GM21576 (cell line): ENCODE data around the gene WWOX.
"Not testable (repeated sequence)": the region's sequence is repeated elsewhere in the genome, so short reads cannot be mapped to it uniquely, and the experiment has no call there.

Experiments used
- ATAC-seq: cut with Tn5 transposase; IDR thresholded peaks from one replicate; pipeline ENCODE4 v1.9.1; 2021; ENCODE audit warnings: mild to moderate bottlenecking, moderate library complexity; ENCODE audit not compliant: unreplicated experiment

Gene WWOX

DNA sequence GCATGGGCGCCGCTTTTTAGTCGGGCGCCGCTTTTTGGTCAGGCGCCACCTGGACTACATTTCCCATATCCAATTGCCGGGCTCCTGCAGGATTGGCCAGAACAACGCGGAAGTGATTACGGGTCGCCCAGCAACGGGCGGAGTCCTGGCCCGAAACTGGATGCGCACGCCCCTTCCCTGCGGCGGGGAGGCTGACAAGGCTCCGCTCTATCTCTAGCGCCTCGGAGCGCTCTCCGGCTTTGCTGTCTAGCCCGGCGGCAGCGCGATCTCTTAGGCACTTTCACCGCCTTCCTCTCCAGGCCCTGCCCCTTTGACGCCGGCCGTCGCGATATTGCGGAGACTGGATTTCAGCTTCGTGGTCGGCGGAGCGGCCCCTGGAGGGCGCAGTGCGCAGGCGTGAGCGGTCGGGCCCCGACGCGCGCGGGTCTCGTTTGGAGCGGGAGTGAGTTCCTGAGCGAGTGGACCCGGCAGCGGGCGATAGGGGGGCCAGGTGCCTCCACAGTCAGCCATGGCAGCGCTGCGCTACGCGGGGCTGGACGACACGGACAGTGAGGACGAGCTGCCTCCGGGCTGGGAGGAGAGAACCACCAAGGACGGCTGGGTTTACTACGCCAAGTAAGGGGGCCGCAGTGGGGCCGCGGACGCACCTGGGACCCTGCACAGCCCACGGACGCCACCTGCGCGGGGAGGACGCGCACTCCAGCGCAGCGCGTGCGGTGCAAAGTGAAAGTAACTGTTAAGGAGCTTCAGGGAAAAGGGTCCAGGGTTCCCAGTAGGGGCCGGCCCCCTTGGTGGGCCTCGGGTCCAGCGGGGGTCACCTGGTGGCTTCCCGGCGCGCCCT is at the start of gene WWOX:
TSS of gene WWOX (plus strand) at position 384 of the 841 bp plus-strand sequence.
- ATAC-seq: peak; percentile 94

DNA sequence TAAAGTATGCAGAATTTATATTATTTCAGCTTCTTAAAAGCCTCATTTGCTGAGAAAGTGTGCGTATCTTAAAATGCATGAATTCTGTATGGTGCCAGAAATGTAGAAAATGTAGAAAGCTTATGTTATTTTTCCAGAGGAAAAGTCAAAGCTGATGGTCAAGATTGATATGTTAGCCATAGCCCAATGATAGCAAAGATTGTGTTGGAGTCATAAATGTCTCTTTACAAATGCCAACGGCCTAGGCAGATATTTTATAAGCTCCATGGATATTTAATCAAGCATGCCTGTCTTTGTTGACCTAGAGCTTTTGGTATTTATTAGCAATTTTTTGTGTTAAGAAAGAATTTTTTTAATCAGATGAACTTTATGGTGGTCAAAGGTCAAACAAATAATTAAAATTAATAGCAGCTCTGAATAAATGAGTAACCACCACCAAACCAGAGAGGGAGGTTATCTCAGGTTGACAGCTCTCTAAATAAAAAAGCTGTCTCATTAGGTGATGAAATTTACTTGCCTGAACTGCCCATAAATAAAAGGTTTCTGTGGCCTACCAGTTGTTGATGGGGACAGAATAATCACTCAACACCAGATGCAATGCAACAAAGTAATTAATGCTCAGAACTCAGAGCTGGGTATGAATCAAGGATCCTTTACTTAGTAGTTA is 48.6 kb upstream of the WWOX start:
- no peak for ATAC-seq

DNA sequence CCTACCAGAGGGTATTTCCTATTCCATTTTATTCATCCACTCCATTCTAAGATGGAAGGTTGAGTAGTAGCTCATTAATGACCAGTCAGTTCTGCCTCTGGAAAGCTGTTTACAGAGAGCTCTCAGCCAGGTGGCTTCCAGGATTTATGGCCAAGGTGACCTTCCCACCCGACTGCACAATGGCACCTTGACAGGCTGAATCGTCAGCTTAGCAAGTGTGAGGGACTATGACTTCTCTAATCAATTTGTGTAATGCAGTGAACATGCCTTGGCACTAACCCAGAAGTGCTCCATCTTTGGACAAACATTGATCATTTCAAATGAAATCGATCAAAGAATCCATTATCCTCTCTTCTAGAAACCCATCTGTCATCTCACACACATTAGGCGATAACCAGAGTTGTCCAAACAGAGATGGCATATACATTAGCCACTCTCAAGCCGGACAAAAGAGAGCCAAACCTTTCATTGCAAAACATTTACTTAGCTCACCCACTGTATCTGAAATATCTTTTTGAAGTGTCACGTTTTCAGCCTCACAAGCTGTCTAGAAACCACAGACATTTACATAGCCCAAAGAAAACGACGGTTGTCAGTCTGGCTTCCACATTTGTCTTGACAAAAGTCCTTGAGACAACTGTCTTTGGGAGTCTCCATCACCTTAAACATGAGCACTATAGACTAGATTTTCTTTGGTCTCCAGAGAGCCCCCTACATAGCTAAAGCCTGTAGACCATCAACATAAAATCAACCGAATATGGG is 41.5 kb upstream of the WWOX start:
- ATAC-seq: no peak

DNA sequence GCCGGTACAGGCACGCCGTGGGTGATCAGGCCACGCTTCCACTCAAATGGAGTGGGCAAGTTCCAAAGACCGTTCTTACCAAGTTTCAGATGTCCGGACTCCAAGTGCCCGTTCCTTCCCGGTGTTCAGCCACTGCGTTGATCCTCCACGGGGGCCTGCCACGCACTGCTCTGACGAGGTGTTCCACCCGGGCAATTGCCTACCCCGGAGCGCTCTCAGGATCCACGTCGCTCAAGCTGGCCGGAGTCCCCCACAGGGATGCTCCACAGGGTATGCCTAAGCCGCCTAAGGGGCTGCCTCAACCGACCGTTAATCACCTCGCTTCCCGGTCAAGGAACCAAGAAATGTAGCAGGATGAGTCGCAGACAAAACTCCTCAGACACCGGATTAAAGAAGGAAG is 39.6 kb upstream of the WWOX start:
- not testable (repeated sequence) for ATAC-seq

DNA sequence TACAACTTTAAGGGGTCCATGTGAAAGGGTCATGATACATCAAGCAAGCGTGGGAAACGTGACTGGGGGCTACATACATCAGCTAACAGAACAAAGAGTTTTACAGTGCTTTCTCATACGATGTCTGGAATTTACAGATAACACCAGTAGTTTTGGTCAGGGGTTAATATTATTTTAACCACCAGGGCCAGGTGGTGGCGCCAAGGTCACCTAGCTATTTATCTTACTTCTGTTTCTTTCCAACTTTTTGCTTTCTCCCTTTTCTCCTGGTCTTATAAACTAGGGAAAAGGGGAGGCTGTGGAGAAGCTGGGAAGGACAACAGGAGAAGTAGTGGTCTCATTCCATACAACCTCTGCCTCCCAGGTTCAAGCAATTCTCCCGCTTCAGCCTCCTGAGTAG is 39.2 kb upstream of the WWOX start:
- ATAC-seq: no peak

DNA sequence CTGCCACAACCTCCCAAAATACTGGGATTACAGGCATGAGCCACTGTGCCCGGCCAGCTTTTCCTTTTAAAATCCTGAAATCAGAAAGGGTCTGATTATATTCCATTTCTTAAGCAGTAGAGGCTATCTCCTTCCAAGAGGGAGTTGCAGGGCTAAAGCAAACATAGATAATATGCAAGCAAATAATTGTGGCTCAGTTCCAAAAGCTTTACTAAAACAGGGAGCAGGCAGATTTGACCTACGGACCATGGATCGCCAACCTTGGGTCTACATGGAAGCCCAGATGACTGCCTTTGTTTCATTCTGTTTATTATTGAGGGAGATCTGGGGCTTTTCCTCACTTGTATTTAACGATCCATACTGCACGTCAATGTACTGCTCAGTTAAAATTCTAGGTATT is 38.6 kb upstream of the WWOX start:
- no peak for ATAC-seq

DNA sequence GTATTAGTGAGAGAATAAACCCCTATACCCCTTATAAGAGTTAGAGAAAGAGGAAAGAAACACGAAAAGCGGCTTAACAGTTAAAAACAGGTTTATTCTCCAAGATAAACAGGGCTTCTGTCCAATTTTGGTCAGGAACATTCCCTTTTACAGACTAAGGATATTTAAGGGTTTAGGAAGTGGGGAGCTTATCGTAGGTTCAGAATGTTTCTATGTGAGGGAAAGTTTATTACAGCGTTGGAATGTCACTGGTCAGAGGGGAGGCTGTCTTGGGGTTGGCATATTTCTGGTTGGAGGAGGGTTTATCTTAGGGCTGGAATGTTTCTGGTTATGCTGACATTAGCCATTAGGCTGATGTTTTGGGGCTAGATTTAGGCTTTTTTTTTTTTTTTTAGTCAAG is 34.1 kb upstream of the WWOX start:
- no peak for ATAC-seq

DNA sequence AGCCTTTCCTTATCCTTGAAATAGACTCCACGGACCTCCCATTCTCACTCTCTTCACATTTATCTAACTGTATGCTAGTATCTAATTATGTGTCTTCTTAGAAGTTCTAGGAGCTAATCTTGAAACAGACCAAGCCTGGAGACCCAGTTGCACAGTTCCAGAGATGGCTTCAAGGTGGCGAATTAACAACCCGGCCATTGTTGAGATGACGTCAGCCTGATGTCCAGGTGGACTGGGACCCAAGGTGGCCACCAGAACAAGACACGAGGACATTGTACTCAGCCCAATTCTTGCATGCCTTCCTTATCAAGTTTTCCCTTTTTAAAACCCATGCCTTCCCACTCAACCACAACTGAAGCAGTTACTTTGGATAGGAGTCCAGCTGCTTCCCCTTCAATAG is 29.5 kb upstream of the WWOX start:
- no peak for ATAC-seq

DNA sequence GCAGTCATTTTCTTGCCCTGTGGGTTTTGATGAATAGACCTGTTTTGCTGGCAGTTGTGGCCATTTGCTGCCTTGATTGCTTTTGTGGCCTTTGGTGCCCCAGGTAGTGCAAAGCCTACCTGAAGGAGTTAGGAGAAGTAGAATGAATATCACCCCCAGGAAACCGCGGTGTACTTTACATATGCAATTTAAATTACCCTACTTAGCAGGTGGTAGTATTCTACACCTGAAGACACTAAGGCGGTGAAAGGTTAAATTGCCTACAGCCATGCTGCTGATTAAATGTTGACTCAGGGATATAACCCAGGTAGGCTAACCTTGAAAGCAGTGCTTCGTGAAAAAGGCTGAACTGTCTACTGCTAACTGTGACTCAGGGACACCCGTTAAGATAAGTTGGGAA is 27.2 kb upstream of the WWOX start:
- ATAC-seq: no peak

DNA sequence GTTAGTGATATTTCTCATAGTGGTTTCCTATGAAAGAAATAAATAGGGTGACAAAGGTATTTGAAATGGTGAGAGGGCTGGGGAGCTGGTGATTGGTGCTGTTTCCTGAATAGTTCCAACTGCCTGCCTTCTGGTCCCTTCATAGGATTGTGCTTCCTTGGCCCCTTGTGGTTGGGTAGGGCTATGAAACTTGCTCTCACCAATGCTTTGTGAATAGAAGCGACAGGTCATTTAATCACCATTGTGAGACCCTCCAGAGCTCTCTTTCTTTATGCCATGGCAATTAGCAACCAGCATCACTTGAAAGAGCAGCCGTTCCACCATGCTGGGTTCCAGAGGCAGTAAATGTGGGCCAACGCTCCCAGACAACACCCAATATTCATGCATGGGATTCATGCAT is 23.7 kb upstream of the WWOX start:
- no peak for ATAC-seq

DNA sequence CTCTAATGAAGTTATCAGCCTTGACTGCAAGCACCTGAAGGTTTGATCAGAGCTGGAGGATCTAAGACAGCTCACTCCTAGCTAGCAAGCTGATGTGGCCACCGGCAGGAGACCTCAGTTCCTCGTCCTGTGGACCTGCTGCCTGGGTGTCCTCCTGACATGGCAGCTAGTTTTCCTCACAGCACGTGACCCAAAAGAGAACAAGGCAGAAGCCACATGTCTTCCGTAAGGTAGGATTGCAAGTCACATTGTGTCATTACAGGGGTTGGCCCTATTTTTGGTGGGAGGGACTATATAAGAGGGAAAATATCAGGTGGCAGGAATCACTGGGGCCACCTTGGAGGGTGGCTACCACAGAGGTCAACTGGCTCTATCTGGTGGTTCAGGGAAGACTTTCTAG is 18.1 kb upstream of the WWOX start:
- no peak for ATAC-seq

DNA sequence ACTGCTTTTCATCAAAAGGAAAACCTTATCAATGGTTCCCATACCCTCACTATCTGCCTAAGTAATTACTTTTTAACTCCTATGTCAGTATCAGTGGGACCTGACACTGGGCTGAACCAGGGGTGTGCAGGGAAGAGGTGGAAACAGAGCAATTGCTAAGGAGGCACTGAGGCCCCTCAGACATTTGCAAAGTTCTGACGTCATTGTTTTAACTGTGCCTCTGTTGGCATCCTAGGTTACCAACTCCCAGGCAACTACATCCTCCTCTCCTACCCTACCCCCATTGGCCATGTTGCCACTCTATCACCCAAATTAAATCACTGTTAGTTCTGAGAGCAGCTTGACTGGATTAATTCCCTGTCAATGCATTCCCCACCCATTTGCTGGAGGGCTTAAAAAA is 8.0 kb upstream of the WWOX start:
- ATAC-seq: no peak

DNA sequence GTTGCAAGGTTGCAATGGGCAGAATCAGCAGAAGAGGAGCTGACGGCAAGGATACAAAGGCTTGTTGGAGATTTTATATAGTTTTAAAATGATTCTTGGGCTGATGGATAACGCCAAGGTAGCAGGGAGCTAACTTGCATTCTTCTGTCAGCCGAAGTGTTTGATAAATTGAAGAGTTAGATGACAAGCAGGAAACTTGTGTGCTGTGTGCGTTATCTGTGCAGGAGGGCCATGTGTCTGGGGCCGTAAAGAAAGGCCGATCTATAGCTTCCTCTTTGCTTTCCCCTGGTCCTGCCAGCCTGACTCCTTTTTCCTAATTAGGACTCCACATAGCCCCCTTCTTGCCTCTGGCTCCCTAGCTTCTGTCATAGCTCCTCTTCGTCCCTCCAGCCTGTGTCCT is 6.7 kb upstream of the WWOX start:
- no peak for ATAC-seq

DNA sequence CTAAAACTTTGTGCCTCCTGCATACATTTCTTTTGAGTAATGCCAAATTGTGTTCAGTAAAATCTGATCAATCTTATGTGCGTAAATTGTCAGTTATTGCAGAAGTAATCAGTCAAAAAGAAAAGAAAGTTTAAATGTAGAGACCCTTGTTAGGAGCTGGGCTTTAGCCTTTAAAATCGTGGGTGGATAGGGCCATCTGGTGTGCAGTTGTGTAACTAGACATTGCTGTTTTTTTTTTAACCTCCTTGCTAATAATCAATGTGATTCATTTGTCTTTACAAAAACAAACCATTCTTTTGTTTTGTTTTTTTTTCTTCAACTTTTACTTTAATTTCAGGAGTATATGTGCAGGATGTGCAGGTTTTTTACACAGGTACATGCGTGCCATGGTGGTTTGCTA is 5.3 kb upstream of the WWOX start:
- no peak for ATAC-seq

DNA sequence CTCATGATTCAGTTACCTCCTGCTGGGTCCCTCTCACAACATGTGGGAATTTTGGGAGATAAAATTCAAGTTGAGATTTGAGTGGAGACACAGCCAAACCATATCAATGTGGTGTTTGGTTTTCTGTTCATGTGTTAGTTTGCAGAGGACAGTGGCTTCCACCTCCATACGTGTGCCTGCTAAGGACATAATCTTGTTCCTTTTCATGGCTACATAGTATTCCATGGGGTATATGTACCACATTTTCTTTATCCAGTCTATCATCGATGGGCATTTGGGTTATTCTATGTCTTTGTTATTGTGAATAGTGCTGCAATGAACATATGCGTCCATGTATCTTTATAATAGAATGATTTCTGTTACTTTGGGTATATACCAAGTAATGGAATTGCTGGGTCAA is 4.5 kb upstream of the WWOX start:
- ATAC-seq: no peak

DNA sequence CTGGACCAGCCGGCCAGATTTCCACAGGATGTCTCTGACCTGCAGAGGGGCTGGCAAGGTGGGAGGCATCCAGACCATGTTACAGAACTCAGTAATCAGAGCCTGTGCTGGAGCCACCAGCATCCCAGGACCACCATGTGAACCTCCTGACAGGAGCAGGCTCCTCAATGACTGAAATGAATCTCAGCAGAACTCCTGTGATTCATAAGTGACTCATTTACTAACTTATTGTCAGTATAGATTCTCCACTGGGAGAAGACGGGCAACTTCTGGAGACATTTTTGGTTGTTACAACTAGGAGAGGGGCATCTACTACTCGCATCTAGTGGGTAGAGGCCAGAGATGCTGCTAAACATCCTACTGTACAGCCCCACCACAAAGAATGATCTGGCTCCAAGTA is 3.1 kb upstream of the WWOX start:
- ATAC-seq: no peak

DNA sequence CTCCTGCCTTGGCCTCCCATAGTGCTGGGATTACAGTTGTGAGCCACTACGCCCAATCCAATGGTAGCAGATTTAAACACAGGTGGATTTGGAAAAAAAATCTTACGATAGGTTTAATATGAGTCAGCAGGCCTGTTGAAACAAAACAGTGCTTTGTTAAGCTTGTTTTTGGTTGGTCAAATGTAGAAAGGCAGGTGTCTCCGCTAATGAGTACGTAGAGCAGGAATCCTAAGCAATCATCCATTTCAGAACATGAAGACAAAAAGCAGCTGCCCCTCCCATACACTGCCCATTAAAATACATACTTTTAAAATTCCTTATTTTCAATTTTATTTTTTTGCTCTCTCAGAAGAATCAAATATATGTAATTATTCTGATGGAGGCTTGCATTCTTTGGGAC is 1.9 kb upstream of the WWOX start:
- no peak for ATAC-seq

DNA sequence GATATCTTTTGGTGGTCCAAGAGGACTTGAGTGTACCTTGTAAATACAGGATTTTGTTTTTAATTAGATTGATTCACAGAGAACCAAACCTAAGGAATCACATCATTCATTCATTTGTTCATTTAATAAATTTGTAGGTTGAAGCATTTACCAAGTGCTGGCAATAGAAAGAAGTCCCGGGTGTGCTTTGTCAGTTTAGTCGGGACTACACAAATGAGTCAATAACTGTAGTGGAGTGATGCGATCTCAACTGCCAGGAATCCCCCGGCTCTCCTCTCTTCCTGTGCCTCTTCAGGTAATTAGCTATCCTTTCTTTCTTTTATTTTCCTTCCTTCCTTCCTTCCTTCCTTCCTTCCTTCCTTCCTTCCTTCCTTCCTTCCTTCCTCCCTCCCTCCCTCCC is 1.4 kb upstream of the WWOX start:
- ATAC-seq: no peak

DNA sequence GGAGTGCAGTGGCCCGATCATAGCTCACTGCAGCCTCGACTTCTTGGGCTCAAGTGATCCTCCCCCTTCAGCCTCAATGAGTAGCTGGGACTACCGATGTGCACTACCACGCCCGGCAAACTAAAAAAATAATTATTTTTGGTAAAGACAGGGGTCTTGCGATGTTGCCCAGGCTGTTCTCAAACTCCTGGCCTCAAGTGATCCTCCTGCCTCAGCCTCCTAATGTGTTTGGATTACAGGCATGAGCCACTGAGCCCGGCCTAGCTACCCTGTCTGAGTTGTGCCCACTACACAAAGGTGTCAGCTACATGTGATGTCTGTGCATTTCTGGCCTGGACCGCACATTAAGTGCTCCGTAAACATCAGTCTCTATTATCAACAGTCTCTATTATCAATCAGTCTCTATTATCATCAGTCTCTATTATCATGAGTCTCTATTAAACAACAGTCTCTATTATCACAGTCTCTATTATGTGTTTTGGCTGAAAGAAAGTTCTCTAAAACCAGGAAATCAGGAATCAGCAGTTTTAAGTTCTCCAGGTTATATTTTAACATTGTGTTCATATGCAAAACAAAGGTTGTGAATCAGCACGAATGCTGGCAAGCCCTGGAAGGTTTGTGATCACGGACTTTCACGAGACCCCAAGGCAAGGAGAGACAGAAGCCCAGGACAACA is 721 bp upstream of the WWOX start:
- no peak for ATAC-seq

DNA sequence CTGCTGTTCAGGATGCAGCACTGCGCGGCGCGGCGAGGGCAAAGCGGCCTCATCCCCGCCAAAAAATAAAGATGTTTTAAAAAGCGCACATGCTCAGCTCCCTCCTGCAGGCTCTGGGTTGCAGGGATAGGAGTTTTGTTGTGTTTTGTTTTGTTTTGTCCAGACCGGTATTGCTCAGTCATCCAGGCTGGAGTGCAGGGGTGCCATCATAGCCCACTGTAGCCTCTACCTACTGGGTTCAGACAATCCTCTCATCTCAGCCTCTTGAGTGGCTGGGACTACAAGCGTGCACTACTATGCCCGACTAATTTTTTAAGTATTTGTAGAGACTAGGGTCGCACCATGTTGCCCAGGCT is 636 bp downstream of the WWOX start:
- peak; percentile 35 for ATAC-seq

DNA sequence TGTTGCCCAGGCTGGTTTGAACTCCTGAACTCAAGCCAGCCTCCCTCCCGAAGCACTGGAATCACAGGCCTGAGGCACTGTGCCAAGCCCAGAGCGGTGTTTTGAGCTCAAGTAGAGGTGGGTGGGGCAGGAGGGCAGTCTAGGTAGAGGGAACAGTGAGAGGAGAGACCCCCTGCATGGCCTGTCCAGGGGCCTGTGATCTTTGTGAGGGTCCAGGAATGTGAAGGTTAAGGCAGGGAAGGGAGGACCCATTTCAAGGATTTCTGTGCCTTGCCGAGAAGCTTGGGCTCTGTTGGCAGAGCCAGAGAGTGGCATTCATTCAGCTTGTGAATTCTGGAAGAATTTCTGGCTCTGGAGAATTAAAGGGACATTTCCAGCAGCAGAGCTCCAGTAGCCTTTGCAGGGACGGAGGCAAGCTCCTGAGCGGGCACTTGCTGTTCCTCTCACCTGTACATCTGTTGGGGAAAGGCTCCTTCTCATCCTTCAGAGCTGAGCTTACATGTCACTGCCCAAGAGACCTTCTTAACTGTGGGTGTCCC is 2.7 kb downstream of the WWOX start:
- no peak for ATAC-seq
